HG03432 (cell line): ENCODE data around the gene BHLHA15.
"Not testable (repeated sequence)": the region's sequence is repeated elsewhere in the genome, so short reads cannot be mapped to it uniquely, and the experiment has no call there.

ENCODE experiments used
- ATAC-seq: cut with Tn5 transposase; IDR thresholded peaks from one replicate; pipeline ENCODE4 v1.9.1; 2021; ENCODE audit warnings: mild to moderate bottlenecking, moderate library complexity; ENCODE audit not compliant: unreplicated experiment

Gene BHLHA15

DNA sequence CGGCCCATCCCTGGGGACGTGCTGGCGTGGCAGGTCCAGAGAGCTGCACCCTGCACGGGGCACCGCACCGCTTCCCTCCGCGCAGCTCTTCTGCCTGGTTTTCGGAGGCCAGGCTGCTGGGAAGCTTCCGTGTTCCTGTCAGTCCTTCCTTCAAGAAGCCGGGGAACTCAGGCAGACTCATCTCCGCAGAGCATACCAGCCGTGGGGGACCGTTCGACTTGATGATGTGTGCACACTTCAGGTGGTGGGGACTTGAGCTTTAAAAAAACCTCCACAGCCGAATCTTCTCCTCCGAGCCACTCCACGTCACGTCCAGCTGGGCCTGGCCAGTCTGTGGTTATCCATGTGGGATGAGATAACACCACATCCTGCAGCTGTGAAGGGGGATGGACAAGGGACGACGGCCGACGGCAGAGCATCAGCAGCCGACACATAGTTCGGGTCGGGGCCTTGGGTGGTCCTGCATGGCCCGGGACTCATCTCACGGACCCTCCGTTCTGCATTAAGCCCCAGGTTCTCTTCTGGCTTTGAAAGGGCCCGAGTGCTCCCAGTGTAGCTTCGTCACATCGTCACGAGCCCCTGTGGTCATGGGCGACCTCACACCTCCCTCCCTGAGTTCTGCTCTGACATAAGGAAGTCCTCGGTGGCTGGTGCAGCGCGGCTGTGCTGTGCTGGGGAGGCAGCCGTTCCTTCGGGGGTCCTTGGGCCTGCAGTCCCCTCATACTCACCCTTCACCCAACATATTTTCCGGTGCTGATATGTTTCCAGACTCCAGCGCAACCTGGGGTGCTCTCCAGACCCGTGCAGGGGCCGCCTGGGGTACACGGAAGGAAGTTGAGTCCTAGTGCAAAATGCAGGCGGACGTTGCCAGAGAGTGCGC is 4.5 kb upstream of the BHLHA15 start:
- ATAC-seq: no peak

DNA sequence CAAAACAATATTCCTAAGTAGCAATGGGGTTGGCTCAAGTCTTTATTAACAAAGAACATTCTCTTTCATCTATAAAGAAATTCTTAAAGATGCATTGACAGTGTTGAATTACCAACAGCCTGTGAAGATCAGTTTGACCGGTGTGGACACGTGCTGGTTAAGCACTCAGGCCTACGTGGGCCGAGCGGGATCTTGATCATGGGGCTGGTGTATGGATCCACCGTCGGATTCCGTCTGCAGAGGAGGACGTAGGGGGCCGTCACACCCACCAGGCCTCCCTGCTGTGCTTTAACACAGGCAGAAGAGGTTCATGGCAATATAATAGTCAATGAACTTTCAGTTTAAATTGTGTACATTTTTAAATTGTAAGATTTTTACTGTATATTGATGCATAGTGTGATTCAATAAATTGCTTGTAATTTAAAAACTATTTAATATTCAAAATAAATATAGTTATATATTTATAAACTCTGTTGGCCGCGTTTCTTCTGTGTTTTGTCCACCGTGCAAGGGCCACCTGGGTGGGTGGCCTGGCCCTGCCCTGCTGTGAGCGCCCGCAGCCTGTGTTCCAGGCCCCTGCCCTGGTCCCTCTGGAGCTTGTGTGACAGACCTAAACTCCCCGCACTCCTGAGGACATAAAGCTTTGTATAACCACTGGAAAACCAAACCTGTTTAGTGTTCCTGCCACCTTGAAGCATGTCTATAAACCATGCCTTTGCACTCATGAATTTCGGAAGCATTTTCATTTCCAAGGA is 1.9 kb upstream of the BHLHA15 start:
- no peak for ATAC-seq

DNA sequence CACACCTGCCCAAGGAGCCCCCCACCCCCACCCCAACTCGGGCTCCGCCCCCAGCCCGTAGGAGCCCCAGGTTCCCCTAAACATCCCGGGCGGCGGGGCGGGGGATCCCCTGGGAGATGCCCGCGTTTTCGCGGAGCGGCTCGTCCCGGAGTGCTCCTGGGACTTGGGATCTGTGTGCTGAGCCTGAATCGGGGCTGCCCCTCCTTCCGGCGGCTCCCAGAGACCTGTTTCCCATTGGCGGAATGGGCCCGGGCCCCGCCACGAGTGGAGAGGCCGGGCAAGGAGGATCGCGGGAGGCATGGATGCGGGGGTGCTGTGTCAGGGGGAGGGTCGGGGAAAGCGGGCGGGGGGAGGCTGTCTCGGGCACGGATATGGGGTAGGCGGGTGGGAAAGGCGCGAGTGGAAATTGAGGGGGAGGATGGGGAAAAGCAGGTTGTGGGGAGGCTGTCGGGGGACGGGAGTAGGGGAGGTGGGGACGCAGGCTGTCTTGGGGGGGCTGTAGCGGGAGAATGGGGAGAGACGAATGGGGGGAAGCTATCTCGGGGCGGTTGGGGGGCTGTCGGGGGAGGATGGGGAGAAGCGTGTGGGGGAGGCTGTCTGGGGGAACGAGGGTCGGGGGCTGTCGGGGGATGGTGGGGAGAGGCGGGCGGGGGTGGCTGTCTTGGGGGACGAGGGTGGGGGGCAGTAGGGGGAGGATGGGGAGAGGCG is 572 bp upstream of the BHLHA15 start:
- ATAC-seq: no peak

DNA sequence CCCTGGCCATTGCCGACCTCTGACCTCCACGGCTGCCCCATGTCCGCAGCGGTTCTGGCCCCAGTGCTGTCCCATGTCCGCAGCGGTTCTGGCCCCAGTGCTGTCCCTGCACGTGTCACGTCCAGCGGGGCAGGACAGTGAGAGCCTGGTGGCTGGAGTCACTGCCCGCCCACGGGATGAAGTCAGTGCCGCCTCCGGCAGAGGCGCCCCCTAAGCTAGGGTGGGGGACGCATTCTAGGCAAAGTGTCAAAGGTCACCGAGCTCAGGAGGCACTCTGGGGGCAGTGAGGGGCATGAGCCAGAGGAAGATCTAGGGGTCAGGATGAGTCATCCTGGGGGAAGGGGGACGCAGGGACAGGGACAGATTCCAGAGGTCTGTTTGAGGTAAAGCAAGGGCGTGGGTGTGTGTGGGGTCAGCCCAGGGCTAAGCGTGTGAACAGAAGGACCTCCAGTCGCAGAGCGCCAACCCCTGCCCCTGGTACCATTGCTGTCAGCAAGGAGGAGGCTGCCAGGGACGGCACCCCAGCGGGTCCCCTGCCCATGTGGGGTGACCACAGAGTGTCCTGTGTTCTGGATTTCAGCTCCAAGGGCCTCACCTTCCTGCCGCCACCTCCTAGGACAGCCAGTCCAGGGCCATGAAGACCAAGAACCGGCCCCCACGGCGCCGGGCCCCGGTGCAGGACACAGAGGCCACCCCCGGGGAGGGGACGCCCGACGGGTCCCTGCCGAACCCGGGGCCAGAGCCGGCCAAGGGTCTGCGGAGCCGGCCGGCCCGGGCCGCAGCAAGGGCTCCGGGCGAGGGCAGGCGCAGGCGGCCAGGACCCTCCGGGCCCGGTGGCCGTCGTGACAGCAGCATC is 665 bp downstream of the BHLHA15 start:
- ATAC-seq: no peak

DNA sequence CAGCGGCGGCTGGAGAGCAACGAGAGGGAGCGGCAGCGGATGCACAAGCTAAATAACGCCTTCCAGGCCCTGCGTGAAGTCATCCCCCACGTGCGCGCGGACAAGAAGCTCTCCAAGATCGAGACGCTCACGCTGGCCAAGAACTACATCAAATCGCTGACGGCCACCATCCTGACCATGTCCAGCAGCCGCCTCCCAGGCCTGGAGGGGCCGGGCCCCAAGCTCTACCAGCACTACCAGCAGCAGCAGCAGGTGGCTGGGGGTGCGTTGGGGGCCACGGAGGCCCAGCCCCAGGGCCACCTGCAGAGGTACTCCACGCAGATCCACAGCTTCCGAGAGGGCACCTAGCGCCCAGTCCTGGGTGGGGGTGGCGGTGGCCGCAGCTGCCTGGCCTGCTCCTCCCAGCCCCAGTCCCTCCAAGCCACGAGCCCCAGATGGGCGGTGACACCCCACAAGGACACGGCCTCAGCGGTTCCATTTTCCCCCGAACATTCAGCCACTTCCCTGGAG is 1.3 kb downstream of the BHLHA15 start:
- ATAC-seq: no peak

DNA sequence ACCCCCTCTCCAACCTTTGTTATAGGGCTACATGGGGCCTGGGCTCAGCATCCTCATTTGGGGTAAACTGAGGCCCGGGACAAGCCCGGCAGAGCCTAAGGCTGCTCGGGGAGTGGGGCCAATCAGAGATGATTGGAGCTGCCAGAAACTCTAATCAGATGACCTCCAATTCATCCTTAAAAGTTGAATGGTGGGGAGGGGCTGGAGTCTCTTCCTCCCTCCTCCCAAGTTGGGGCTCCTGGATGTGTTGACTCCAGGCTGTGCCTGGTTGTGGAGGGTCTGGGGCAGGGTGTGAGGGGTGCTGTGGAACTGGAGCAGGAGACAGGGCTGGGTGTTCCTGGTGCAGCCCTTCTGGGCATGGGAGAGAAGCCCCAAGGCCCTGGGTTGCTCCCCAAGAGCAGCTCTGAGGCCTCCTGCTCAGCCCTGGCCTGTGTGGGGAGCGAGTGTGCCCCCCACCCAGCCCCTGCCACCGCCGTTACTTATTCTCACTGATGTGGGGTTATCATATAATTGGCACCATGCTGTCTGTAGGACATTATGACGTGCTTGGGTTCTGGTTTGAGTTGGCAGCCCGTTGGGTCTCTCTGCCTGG is 2.2 kb downstream of the BHLHA15 start:
- ATAC-seq: no peak

DNA sequence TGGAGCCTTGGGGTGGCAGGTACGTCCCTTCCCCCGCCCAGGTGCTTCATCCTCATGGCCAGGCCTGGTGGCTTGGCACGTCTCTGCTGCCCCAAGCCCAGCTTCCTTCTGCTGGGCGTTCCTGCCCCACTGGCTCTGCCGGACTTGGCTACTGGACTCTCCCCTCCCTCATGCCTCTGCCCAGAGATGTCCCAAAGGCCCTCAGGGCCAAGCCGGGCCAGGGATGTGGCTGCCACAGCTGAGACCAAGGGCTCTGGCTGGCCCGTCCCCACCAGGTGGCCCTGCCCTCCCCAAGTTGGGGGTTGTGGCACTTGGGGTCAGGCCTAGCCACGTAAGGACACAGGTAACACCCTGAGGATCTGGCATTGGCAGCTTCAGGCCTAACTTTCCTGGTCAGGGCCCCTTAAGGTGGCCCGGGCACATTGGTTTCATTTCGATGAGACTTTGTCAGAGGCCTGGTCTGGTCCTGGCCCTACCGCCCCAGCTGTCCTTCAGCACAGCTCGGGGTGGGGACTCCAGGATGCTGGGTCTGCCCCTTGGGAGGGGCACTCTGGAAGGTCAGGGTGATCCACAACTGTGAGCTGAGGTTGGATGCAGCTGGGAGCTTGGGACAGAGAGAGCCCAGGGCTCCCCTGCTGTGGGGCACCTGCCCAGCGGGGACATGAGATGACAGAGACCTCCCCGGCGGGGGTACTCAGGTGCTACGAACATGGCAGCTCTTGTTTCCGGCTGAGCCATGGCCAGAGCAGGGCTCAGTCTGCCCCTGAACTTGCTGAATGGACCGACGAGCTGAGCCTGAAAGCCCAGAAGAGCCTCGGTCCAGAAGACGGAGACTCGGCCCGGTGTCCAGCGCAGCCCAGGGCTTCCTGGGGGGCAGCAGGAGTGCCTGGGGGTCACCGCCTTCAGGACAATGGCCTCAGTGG is 2.9 kb downstream of the BHLHA15 start:
- ATAC-seq: no peak

DNA sequence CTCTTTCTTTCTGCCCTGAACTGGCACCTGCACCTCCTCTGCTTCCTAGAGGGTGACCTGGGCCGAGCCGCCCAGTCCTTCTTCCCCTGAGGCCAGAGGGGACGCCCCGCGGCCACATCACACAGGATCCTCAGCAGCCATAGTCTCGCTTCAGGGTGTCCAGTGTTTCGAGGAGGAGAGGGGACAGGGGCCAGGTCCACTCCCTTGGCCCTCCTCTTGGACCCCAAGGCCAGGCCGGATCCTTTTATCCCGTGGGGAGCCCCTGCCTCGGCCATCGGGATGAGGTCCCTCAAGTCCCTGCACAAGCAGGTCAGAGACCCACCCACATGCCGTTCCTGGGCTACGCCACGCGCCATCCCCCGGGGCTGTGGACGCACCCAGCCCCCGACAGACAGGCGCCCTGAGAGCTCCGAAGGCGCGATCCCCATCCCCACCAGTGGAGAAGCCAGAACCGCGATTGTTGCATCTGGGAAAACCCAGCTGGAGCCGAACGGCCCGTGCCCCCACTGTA is 3.6 kb downstream of the BHLHA15 start:
- ATAC-seq: no peak

DNA sequence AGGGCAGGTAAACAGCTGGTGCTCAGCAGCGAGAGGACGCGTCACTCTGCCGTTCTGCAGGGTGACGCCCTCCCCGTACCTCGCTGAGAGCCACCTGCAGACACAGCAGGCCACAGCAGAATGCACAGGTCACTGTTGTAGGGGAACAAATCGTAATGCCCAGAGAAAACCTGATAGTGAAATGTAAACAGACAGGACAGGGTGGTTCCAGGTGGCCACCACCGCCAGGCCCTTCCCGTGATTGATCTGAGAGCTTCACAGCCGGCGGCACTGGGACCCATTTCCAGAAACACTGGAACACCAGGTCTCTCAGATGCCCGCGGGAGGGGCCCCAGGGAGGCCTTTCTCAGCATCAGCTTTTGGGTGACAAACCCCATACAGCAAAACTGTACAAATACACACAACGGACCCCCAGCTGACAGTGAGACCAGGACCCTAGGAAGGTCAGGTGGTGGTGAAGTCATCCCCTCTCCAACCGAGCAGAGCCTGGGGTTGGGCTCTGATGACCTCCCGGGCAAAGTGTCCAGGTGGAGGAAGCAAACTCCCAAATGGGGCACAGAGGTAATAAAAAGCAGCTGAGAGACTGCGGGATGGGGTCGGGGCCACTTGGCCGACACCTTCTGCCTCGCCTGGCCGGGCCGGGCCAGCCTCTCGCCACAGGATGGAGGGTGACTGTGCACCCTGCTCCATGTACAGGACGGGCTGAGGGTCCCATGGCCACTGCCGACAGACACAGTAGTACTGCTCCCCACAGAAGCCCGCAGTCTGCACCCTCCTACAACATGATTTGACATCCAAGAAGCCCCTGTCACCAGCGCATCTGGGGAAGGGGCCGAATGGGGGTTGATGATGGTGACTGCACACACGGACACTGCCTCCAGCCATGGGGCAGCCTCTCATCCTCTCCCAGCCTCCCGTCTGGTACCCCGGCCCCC is 4.6 kb downstream of the BHLHA15 start:
- no peak for ATAC-seq

DNA sequence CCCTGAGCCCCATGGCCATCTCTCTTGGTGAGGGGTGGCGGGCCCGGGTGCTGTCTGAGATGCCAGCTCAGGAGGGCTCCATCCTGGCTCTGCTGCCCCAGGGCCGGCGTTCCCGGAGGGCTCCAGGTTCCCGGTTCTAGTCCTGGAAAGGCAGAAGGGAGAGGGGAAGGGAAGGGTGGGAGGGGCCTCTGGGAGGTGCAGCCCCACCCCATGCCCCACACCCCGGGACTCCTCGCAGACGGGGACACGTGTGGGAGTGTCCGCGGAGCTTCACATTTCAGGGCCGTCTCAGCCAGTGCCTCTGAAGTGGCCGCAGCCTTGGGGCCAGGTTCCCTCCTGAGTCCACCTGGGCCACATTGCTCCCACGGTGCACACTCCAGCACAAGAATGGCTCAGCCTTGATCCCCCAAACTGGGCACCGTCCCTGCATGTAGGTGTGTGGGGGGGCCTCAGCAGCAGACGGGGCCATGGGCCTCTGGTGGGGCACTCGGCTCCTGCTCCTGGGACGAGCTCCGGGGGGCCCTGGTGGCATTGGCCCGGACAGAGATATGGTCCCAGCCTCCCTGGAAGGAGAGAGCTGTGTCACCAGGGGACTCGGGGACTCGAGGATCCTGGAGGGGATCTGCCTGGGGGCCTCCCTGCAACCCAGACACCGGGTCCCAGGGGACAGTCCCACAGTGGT is 5.8 kb downstream of the BHLHA15 start:
- no peak for ATAC-seq

DNA sequence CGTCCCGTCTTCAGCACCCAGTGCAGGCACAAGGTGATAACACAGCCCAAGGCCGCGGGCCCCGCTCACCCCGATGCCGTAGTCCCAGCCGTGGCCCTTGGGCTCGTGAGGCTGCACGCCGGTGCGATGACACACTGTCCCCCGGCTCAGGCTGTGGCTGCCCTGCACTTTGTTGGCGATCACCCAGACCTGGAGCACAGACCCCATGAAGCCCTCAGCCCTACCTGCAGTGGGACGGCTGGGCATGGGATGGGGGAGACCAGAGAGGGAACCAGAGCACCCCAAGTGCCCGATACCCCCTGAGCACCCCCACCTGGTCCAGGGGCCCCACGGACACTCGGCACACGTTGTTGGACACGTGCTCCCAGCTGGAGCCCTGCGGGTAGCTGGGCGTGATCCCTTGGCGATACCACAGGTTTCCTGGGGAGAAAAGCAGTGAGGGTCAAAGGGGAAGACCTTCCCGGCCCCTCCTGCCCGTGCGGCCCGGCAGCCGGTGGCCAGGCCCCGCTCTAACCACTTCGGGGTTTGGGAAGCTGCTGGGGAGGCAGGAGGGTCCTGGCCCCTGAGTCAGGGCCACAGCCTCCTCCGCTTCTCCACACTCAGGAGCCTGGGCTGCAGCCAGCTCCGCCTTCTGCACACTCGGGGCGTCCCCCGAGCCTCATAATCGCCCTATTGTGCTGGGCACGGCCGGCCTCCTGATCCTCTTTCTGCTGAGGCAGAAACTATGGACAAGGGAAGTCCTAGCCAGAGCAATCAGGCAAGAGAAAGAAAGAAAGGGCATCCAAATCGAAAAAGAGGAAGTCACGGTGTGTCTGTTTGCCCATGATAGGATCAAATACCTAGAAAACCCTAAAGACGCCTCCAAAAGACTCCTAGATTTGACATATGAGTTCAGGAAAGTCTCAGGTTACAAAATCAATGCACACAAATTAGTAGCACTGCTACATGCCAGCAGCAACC is 6.7 kb downstream of the BHLHA15 start:
- no peak for ATAC-seq

DNA sequence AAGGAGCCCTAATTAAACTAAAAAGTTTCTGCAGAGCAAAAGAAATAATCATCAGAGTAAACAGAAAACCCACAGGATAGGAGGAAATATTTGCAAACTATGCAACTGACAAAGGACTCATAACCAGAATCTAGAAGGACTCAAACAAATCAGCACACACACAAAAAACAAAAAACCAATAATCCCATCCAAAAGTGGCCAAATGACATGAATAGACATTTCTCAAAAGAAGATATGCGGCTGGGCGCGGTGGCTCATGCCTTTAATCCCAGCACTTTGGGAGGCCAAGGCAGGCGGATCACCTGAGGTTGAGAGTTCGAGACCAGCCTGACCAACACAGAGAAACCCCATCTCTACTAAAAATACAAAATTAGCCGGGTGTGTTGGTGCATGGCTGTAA is 8.1 kb downstream of the BHLHA15 start:
- ATAC-seq: not testable (repeated sequence)

DNA sequence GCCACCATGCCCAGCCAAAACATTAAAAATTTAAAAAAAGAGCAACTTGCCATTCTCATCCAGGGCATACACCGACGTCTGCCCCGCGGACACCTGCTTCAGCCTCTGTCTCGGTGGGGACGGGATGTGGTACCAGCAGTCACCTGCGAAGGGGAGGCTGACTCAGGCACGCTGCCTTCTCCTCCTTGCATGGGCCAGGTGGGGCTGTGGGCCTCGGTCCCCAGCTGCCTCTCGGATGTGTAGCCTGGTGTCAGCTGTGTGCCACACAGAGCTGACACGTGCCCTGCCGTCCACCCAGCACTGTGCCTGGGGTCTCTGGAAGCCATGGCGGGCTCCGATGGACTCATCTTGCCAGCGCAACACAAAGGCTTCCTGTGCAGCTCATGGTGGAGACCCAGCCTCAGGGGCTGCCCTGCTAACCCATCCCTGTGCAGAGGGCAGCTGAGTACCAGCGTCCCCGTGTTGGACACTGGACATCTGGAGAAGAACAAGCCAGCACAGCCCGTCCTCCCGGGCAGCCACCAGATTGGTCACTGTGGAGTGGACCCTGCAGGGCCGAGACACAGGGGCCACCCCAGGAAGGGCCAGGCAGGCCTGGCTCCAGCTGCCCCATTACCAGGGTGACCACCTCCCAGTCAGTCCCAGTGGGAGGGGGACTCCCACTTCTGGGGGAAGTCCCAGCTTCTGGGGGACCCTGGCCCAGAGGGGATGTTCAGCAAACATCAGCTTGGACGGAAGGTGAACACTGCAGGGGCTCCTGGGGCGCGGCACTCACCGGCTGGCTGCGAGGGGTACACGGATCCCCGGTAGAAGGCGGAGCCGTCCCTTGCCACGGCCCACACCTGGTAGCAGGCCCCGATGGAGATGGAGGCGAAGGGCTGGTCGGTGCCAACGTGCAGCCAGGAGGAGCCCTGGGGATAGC is 10.6 kb downstream of the BHLHA15 start:
- ATAC-seq: no peak

DNA sequence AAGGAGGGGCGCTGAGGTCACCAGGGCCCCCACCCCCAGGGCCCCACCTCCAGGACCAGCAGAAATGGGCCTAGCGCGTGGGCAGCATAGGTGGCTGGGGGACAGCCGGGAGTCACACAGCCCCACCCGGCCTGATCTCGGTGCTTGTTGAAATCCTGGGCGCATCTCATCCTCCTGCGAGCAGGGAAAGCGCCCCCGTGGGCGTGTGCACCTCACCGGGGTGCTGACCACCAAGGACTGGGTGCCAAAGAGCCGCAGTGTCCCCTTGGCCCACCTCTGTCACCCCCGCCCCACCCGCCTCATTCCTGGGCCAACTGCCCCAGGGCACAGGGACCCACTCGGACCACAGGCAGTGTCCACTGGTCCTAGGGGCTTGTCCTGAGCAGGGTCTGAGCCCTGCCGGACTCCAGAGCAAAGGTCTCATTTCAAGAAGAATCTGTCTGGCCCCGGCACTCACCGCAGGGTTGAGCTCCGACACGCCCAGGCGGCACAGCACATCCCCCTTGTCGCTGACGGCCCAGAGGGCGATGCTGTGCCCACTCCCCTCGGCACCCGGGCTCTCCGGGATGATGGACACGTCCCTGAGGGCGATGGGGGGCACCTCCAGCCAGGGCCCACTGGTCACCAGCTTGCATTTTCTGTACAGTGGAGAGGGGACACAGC is 11.4 kb downstream of the BHLHA15 start:
- no peak for ATAC-seq
